Measurements from ENCODE around the gene ISOC2. TPM values are rescaled to one million over a fixed set of nuclear protein-coding genes. Genes with fewer than 3 reads are reported as not detected.

The ISOC2 gene
- total and polyA plus RNA-seq, 9 of the 15 experiments (the other 6 are each of a cell fraction or from before 2014, with no cell fraction given), result 1.2 to 229 (median 58.3) TPM

- Histone ChIP-seq H3K4me1 (replicated peaks in 1 of 2; ENCODE audit: control insufficient read depth in 2 of 2, insufficient read depth in 2 of 2, low read length in 2 of 2) (peaks cover 21 to 70% of the 10 kb centered on the region in 2 experiments), H3K27ac (ENCODE audit: extremely low read depth, low read depth, low read length) (no peak overlapping the region), H3K36me3 (ENCODE audit: control insufficient read depth, insufficient read depth, low read length) (peaks cover 41% of the 10 kb centered on the region; the same call in 2 of the 3 replicates), H4K20me1 (replicated peaks; ENCODE audit: control insufficient read depth, insufficient read depth, low read length) (no peaks in the 10 kb centered on the region; the same call in 1 of the 2 replicates), H3K9me1 (ENCODE audit: control insufficient read depth, insufficient read depth, low read length) (no peaks in the 10 kb centered on the region), H3K27me3 (ENCODE audit: control insufficient read depth in 2 of 2, insufficient read depth in 2 of 2, low read length in 2 of 2) (no peaks in the 10 kb centered on the region), H3K79me2 (ENCODE audit: control insufficient read depth, insufficient read depth, low read length) (peaks cover 43% of the 10 kb centered on the region), H3K4me2 (ENCODE audit: insufficient read depth, low read length) (no peak overlapping the region), H2AFZ (ENCODE audit: low read depth, low read length) (no peak overlapping the region), H3K9ac (ENCODE audit: insufficient read depth in 1 of 2, low read depth in 2 of 2, low read length in 2 of 2) (peak overlapping the region in 1 of 2 experiments; percentile 75; a peak in 1 of 4 replicates), H3K9me3 (replicated peaks; ENCODE audit: control insufficient read depth, insufficient read depth, low read depth, low read length) (no peaks in the 10 kb centered on the region), H3K4me3 (no peak overlapping the region)
- TF ChIP-seq GTF3C2 (IDR thresholded peaks at IDR 0.05; ENCODE audit: borderline replicate concordance, extremely low read depth, insufficient read length), result no peak
- TF ChIP-seq ZNF384 (IDR thresholded peaks at IDR 0.05; ENCODE audit: low read depth, low read length), result peak; percentile 61; the same call in 1 of the 2 replicates
- TF ChIP-seq CTCFL (IDR thresholded peaks at IDR 0.05; ENCODE audit: borderline replicate concordance, insufficient read depth, low read depth, low read length, poor library complexity, severe bottlenecking), result no peak
- TF ChIP-seq DIDO1 (tag; IDR thresholded peaks at IDR 0.05; ENCODE audit: low read depth), result no peak
- TF ChIP-seq GATA2 (CRISPR knock-in tag; IDR thresholded peaks at IDR 0.05), result no peak
- peak; percentile 97 for TF ChIP-seq ZSCAN29 (IDR thresholded peaks at IDR 0.05)
- TF ChIP-seq ZNF133 (CRISPR knock-in tag; IDR thresholded peaks at IDR 0.05), result no peak
- no peak for TF ChIP-seq ZNF583 (CRISPR knock-in tag; IDR thresholded peaks at IDR 0.05)
- TF ChIP-seq ZFP1 (CRISPR knock-in tag; IDR thresholded peaks at IDR 0.05), result no peak
- TF ChIP-seq TAF9B (IDR thresholded peaks at IDR 0.05; ENCODE audit: partially characterized antibody), result no peak
- no peak for TF ChIP-seq PTRF (tag; IDR thresholded peaks at IDR 0.05)
- no peak for TF ChIP-seq NRF1 (conservative IDR thresholded peaks at IDR 0.05 in 1 of 2, IDR thresholded peaks at IDR 0.05 in 1 of 2)
- no peak for TF ChIP-seq RFX1 (IDR thresholded peaks at IDR 0.05)
- no peak for TF ChIP-seq PHF20 (IDR thresholded peaks at IDR 0.05; ENCODE audit: partially characterized antibody)
- ChIA-PET POLR2A (no interaction called here), CTCF (ENCODE audit: low intra/inter-chr PET ratio) (no interaction called here)
- in situ Hi-C loops (cut with MboI), result no loop called here
- no peak for ATAC-seq
- DNase-seq (ENCODE audit: extremely low read depth in 1 of 4, low spot score in 3 of 4), result peak in 1 of 4 experiments; percentile 52
- no peak for FAIRE-seq
- WGBS (ENCODE audit: insufficient coverage, low coverage, missing lambda C conversion rate), result 63% methylated on average over 16 of the region's 16 CpGs
- intact Hi-C loops (cut with micrococcal nuclease), result no loop called here
- BruUV-seq (replicated peaks), result no TSS peak
Measured at GRCh38 chr19:55457683-55458457, 3.6 kb downstream of the ISOC2 start.
